GM12891 (cell line): ENCODE measurements around the gene RET.

Experiments
- POLR2AphosphoS5 ChIP-seq: IDR thresholded peaks from 2 replicates; pipeline ENCODE4 v1.6.1; 2011; ENCODE audit warnings: low read depth, low read length, control low read depth
- SPI1 ChIP-seq: IDR thresholded peaks from 2 replicates; pipeline ENCODE4 v1.6.1; 2011; ENCODE audit warnings: low read depth, low read length, control low read depth
- TAF1 ChIP-seq: IDR thresholded peaks from 2 replicates; pipeline ENCODE4 v1.6.1; 2011; ENCODE audit warnings: low read depth, low read length, control low read depth

- TF ChIP-seq TAF1 (no peak), SPI1 (no peak), POLR2AphosphoS5 (no peak)
Observed at GRCh38 chr10:43059336-43059720, 17.5 kb upstream of the RET start.
